Adrenal gland (tissue), 12 donors: ENCODE data around the gene ERAL1. TPM values are rescaled to one million over a fixed set of nuclear protein-coding genes. Genes with fewer than 3 reads are reported as not detected.

Experiments
- DNase-seq, 7 donors: peaks; one replicate each; pipeline ENCODE4 v3.0.0-alpha.2; 2019 to 2020
- H3K27ac ChIP-seq, 5 donors: fragments of 200-600 bp; sonication (generic) in 4 of 5; 1 replicate in 3 of 5; 2 replicates in 2 of 5; pipeline versions ENCODE4 v1.5.1 to v1.8.0; 2016 to 2020; ENCODE audit warnings: mild to moderate bottlenecking in 1 of 5
- H3K27me3 ChIP-seq: fragments of 200-600 bp; 2 replicates; pipeline ENCODE4 v1.8.0; 2021
- H3K36me3 ChIP-seq, 2 donors: fragments of 200-600 bp; replicated peaks in 1 of 2; 1 replicate in 1 of 2; 2 replicates in 1 of 2; pipeline versions ENCODE4 v1.5.1 to v1.8.0; 2018 to 2022
- H3K4me1 ChIP-seq, 2 donors: fragments of 200-600 bp; replicated peaks in 1 of 2; 1 replicate in 1 of 2; 2 replicates in 1 of 2; pipeline versions ENCODE4 v1.5.1 to v1.8.0; 2018 to 2021
- H3K4me3 ChIP-seq, 4 donors: fragments of 200-600 bp; sonication (generic) in 3 of 4; one replicate each; pipeline ENCODE4 v1.5.1; 2016 to 2018
- H3K9me3 ChIP-seq, 3 donors: fragments of 200-600 bp; sonication (generic) in 1 of 3; replicated peaks in 1 of 3; 1 replicate in 2 of 3; 2 replicates in 1 of 3; pipeline versions ENCODE4 v1.5.1 to v1.8.0; 2016 to 2021
- CTCF ChIP-seq, 6 experiments: fragments of 450-650 bp in 4 of 6; fragments of 200-600 bp in 2 of 6; sonication (generic) in 1 of 6; IDR thresholded peaks; 1 replicate in 5 of 6; 2 replicates in 1 of 6; pipeline versions ENCODE4 v1.5.1 to v1.8.0; 2016 to 2021; ENCODE audit warnings: antibody characterized with exemption in 6 of 6, mild to moderate bottlenecking in 2 of 6, moderate library complexity in 1 of 6
- POLR2A ChIP-seq, 2 donors: fragments of 450-650 bp; IDR thresholded peaks; one replicate each; pipeline ENCODE4 v1.6.1; 2017; ENCODE audit warnings: antibody characterized with exemption in 2 of 2, mild to moderate bottlenecking in 2 of 2, moderate library complexity in 1 of 2
- WGBS, 4 donors: extraction: QIAGEN DNeasy Blood & Tissue Kit in 2 of 4; methylation state at CpG; one replicate each; pipeline versions ENCODE4 v1.1.5 to v1.1.7; 2013 to 2017; 5-methylcytosine and 5-hydroxymethylcytosine counted together
- intact Hi-C, 2 donors: fragments of 100-400 bp; cut with DNase I; formaldehyde crosslinking; loops; one replicate each; pipeline versions ENCODE4 v1.14.1 to v1.15.0; 2022 to 2023
- polyA plus RNA-seq, 3 donors: library from polyadenylated mRNA; stranded (reverse); fragments of 200-250 nt in 2 of 3; fragments of 350-450 nt in 1 of 3; fragmentation: Illumina TruSeq in 1 of 3; extraction: RNeasy Lipid Tissue Mini Kit (QIAGEN cat#74804) in 1 of 3; gene quantifications; one replicate each; pipeline ENCODE4 v1.2.3, GENCODE V29; 2013 to 2014
- total RNA-seq, 9 donors: library from RNA; depleted of rRNA in 4 of 9; stranded (reverse); fragments of >200 nt in 4 of 9; fragments of 120-200 nt in 1 of 9; fragmentation: NEBNext Ultra II Directional in 1 of 9; extraction: Animal tissue kit (Norgen Biotek cat#: 25700) in 1 of 9; gene quantifications; one replicate each; pipeline versions ENCODE4 v1.1.0 to v1.2.4, GENCODE V29; 2013 to 2023
- donor health status: healthy with polysubstance abuse.
- donor health status: Bipolar disorder and iron deficiency.
- donor health status: DM: yes; HTN: yes; CAD: no.
- donor health status: DM: no; HTN: no; CAD: no.
- donor health status: DM: no; HTN: no; CAD: no.
- donor health status: DM: yes; HTN: yes; CAD: no.

ERAL1 gene
- total and polyA plus RNA-seq, 12 donors: 42.8 to 80.8 (median 55.1) TPM

- H3K36me3 ChIP-seq: no peaks in the 10 kb centered on the region
- H3K27ac ChIP-seq: no peak overlapping the region
- H3K4me1 ChIP-seq: no peaks in the 10 kb centered on the region
- TF ChIP-seq POLR2A (IDR thresholded peaks at IDR 0.05): no peak
- no peak for TF ChIP-seq CTCF (IDR thresholded peaks at IDR 0.05)
- no peak for DNase-seq
- H3K9me3 ChIP-seq: no peaks in the 10 kb centered on the region
- 70 to 80% (median 75%) methylated on average over 3 of the region's 3 CpGs for WGBS, 4 donors
- intact Hi-C loops: no loop called here
- H3K27me3 ChIP-seq: no peaks in the 10 kb centered on the region
- H3K4me3 ChIP-seq: no peak overlapping the region
Measured at GRCh38 chr17:28818819-28819221, 36.0 kb upstream of the ERAL1 start.

DNA sequence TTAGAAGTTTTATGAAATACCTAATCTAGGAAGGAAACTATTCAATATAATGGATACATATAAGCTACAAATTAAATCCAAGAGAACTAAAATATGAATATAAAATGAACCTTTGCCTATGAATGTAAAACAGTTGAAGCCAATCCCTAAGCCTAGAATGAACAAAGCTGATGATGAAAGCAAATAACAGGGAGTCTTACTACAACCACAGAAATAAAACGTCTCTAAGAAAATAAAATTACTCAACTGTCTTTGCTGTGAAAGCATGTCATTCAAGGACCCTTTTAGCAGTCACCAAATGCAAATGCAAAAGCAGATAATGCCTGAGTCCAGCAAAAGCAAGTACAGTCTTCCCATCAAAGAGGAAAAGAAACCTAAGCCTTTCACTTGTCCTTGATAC is 35.2 kb upstream of the ERAL1 start:
- no peak for TF ChIP-seq POLR2A (IDR thresholded peaks at IDR 0.05)
- TF ChIP-seq CTCF (IDR thresholded peaks at IDR 0.05): no peak
- no peak for DNase-seq
- intact Hi-C loops: no loop called here
- no peaks in the 10 kb centered on the region for H3K9me3 ChIP-seq
- 20 to 53% (median 33%) methylated on average over 1 of the region's 1 CpG for WGBS, 4 donors
- no peaks in the 10 kb centered on the region for H3K4me1 ChIP-seq
- H3K27ac ChIP-seq: no peak overlapping the region
- no peaks in the 10 kb centered on the region for H3K27me3 ChIP-seq
- H3K36me3 ChIP-seq: no peaks in the 10 kb centered on the region
- H3K4me3 ChIP-seq: no peak overlapping the region

DNA sequence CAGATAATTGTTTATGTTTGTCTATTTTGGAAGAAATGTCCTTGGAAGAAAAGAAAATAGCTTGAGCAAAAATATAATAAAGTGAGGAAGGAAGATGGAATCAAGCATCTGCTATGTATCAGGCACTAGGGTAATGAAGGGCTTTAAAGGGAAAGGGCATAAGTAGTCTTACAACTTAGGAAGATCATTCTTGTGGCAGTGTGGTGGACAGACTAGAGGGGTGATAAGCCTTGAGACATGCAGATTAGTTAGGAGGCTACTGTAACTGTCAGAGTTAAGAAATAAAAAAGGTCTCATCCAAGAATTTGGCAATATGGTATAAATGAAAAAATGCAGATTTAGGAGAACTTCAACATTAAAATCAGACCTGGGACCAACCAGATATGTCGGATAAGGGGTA is 27.1 kb upstream of the ERAL1 start:
- 92 to 100% (median 96%) methylated on average over 1 of the region's 1 CpG for WGBS, 4 donors
- H3K4me3 ChIP-seq: no peak overlapping the region
- no peaks in the 10 kb centered on the region for H3K9me3 ChIP-seq
- no peak overlapping the region for H3K27ac ChIP-seq
- intact Hi-C loops: no loop called here
- H3K36me3 ChIP-seq: no peaks in the 10 kb centered on the region
- no peak for DNase-seq
- no peaks in the 10 kb centered on the region for H3K4me1 ChIP-seq
- no peaks in the 10 kb centered on the region for H3K27me3 ChIP-seq
- TF ChIP-seq CTCF (IDR thresholded peaks at IDR 0.05) (no peak), POLR2A (IDR thresholded peaks at IDR 0.05) (no peak)

DNA sequence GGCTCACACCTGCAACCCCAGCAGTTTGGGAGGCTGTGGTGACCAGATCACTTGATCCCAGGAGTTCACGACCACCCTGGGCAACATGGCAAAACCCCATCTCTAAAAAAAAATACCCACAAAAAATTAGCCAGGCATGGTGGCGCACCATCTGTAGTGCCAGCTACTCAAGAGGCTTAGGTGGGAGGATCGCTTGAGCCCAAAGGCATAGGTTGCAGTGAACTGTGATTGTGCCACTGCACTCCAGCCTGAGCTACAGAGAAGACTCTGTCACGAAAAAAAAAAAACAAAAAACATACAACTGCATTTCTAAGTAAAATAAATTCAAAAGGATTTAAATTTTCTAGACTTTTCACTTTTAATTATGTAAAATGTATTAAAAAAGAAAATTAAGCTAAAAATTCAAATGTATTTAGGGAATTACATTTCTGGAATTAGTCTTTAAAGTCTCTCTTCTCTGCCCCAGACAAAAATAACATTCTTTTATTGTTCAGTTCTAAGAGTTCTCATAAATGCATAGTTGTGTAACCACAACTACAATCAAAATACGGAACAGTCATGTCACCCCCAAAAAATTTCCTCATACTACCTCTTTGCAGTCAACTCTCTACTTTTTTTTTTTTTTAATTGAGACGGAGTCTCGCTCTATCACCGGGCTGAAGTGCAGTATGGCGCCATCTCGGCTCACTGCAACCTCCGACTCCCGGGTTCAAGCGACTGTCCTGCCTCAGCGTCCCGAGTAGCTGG is 26.3 kb upstream of the ERAL1 start:
- 92 to 96% (median 94%) methylated on average over 15 of the region's 15 CpGs for WGBS, 4 donors
- peak in 1 of 7 donors; percentile 21 for DNase-seq
- intact Hi-C loops: no loop called here

More for the DNA sequence above, 26.3 kb upstream of the ERAL1 start:
- H3K27me3 ChIP-seq: no peaks in the 10 kb centered on the region
- no peaks in the 10 kb centered on the region for H3K9me3 ChIP-seq
- no peak overlapping the region for H3K4me3 ChIP-seq
- no peaks in the 10 kb centered on the region for H3K4me1 ChIP-seq
- H3K36me3 ChIP-seq: no peaks in the 10 kb centered on the region
- no peak overlapping the region for H3K27ac ChIP-seq
- TF ChIP-seq CTCF (IDR thresholded peaks at IDR 0.05): no peak
- TF ChIP-seq POLR2A (IDR thresholded peaks at IDR 0.05): no peak
